HEK293T (cell line): ENCODE results near the gene KRT10.

Experiments used
- CTCF ChIA-PET: fragments of 350-600 bp; formaldehyde crosslinking; extraction: SDS; loops from one replicate; lab custom pipeline; 2021; ENCODE audit warnings: antibody characterized with exemption, inconsistent platforms; lab: Yijun Ruan, JAX
- POLR2A ChIA-PET: fragments of 350-600 bp; formaldehyde crosslinking; extraction: SDS; loops from one replicate; lab custom pipeline; 2020; ENCODE audit warnings: antibody characterized with exemption, inconsistent platforms; lab: Yijun Ruan, JAX
- DNase-seq: peaks from one replicate; pipeline ENCODE4 v3.0.0; 2012; ENCODE audit warnings: mixed read lengths; ENCODE audit errors: extremely low spot score
- ARNT ChIP-seq: fragments of 450-650 bp; IDR thresholded peaks from 2 replicates; pipeline ENCODE4 v1.6.1; 2017; ENCODE audit warnings: mild to moderate bottlenecking
- BHLHE40 ChIP-seq: fragments of 450-650 bp; IDR thresholded peaks from 2 replicates; pipeline ENCODE4 v1.6.1; 2016; ENCODE audit warnings: mild to moderate bottlenecking, moderate library complexity, borderline replicate concordance
- CTBP1 ChIP-seq: fragments of 450-650 bp; IDR thresholded peaks from 2 replicates; pipeline ENCODE4 v1.6.1; 2016; ENCODE audit warnings: borderline replicate concordance
- ELF4 ChIP-seq: fragments of 450-650 bp; IDR thresholded peaks from 2 replicates; pipeline ENCODE4 v1.6.1; 2017; ENCODE audit warnings: antibody characterized with exemption
- FOXA1 ChIP-seq: fragments of 450-650 bp; IDR thresholded peaks from 2 replicates; pipeline ENCODE4 v1.6.1; 2016; ENCODE audit warnings: mild to moderate bottlenecking
- FOXK2 ChIP-seq: fragments of 450-650 bp; IDR thresholded peaks from 2 replicates; pipeline ENCODE4 v1.6.1; 2016; ENCODE audit warnings: mild to moderate bottlenecking
- FOXM1 ChIP-seq: fragments of 450-650 bp; IDR thresholded peaks from 2 replicates; pipeline ENCODE4 v1.6.1; 2017; ENCODE audit warnings: mild to moderate bottlenecking, borderline replicate concordance
- HDGF ChIP-seq: fragments of 450-650 bp; IDR thresholded peaks from 2 replicates; pipeline ENCODE4 v1.6.1; 2017; ENCODE audit warnings: antibody characterized with exemption, borderline replicate concordance
- L3MBTL2 ChIP-seq: fragments of 450-650 bp; conservative IDR thresholded peaks from 2 replicates; pipeline ENCODE4 v1.6.1; 2016; ENCODE audit warnings: mild to moderate bottlenecking
- LEF1 ChIP-seq: fragments of 450-650 bp; IDR thresholded peaks from 2 replicates; pipeline ENCODE4 v1.6.1; 2017; ENCODE audit warnings: mild to moderate bottlenecking, borderline replicate concordance
- NFRKB ChIP-seq: fragments of 450-650 bp; IDR thresholded peaks from 2 replicates; pipeline ENCODE4 v1.6.1; 2016; ENCODE audit warnings: mild to moderate bottlenecking, moderate library complexity
- SP1 ChIP-seq: fragments of 450-650 bp; IDR thresholded peaks from 2 replicates; pipeline ENCODE4 v1.6.1; 2017
- SUZ12 ChIP-seq: fragments of 450-650 bp; IDR thresholded peaks from 2 replicates; pipeline ENCODE4 v1.6.1; 2016; ENCODE audit warnings: mild to moderate bottlenecking
- TARDBP ChIP-seq: fragments of 450-650 bp; IDR thresholded peaks from 2 replicates; pipeline ENCODE4 v1.6.1; 2016
- ZNF384 ChIP-seq: fragments of 450-650 bp; IDR thresholded peaks from 2 replicates; pipeline ENCODE4 v1.6.1; 2016
- TF ChIP-seq, protein P1 (sequence below): fragments of 450-650 bp; IDR thresholded peaks from 2 replicates; pipeline ENCODE4 v1.6.1; 2016

Gene KRT10

DNA sequence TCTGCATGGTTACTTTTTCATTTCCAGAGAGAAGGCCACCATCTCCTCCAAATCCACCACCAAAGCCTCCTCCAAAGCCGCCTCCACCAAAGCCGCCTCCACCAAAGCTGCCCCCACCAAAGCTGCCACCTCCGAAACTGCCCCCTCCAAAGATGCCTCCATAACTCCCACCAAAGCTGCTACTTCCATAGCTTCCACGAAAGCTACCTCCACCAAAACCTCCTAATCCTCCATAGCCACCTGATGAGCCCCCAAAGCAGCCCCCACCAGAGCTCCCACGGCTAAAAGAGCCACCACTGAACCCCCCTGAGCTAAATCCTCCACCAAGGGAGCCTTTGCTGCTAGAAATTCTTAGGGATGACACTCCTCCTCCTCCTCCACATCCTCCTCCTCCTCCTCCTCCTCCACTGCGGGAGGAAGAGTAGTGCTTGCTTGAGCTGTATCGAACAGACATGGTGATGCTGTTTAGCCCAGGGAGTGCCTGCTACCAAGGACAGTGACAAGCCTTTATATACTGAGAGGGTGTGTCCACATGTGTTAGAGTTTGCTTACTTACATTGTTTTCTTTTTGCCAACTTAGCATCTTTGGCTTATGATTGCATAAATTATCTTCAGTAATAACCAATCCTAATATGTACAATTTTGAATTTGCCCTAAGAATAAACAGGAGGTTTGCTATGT lies at the start of gene KRT10:
TSS of gene KRT10 (minus strand) at position 483 of the 681 bp plus-strand sequence. CDS start at position 454, 29 bp downstream.
- TF ChIP-seq SUZ12 (no peak), FOXM1 (no peak), CTBP1 (no peak), NFRKB (no peak), HDGF (no peak), ZNF384 (no peak), FOXA1 (no peak), FOXK2 (no peak)
- TF ChIP-seq, protein P1, sequence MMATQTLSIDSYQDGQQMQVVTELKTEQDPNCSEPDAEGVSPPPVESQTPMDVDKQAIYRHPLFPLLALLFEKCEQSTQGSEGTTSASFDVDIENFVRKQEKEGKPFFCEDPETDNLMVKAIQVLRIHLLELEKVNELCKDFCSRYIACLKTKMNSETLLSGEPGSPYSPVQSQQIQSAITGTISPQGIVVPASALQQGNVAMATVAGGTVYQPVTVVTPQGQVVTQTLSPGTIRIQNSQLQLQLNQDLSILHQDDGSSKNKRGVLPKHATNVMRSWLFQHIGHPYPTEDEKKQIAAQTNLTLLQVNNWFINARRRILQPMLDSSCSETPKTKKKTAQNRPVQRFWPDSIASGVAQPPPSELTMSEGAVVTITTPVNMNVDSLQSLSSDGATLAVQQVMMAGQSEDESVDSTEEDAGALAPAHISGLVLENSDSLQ: no peak
- ChIA-PET CTCF (interaction anchor here (0.6 to 1.2 kb wide), 3 partner anchors 27 to 727 kb away, joined by 3 to 4 read pairs (median 3); no protein-coding TSS in a partner anchor), POLR2A (interaction anchor here (0.7 to 1.2 kb wide), 2 partner anchors 722 to 866 kb away, joined by 3 read pairs; partner anchors contain the start of gene EIF1)
- DNase-seq: no peak

DNA sequence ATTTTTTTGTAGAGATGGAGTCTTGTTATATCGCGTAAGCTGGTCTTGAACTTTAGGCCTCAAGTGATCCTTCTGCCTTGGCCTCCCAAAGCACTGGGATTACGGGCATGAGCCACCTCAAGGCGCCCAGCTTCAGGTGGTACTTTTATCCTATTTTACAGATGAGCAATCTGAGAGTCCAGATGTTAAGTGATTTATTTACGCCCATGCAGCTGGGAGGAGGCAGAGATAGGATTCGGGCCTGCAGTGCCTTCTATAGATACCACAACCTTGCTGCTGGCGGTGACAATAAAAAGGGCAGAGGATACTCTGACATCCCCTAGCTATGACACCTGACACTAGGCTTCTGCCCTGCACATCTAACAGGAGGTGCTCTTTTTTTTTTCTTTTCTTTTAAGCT lies 48.9 kb upstream of the KRT10 start:
- ChIA-PET CTCF (interaction anchor here (0.6 kb wide), 1 partner anchor 720 kb away, joined by 3 read pairs; no protein-coding TSS in a partner anchor), POLR2A (no interaction called here)
- no peak for TF ChIP-seq ELF4
- TF ChIP-seq L3MBTL2: no peak
- no peak for TF ChIP-seq FOXK2
- DNase-seq: no peak

DNA sequence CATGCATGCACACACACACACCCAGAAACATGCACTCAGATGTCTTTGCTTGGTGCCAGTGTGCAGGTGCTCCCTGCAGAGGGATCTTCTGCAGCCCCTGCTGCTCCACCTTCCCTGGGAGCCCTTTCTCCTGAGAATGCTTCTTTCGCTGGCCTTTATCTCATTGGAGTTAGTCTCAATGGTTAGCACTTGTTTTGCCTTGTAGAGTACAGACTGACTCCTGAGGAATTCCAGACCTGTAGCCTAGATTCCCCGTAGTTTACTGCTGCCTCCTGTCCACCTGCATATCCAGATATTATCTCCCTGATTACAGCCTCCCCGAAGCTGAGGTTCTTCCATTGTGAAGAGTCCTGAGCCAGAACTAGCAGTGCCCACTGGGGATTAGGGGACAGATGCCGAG lies 47.7 kb upstream of the KRT10 start:
- ChIA-PET CTCF (no interaction called here), POLR2A (no interaction called here)
- TF ChIP-seq TARDBP (no peak), L3MBTL2 (no peak), ZNF384 (no peak), FOXM1 (no peak), CTBP1 (no peak), SP1 (no peak), FOXK2 (no peak), FOXA1 (no peak)
- TF ChIP-seq, protein P1: no peak
- no peak for DNase-seq

DNA sequence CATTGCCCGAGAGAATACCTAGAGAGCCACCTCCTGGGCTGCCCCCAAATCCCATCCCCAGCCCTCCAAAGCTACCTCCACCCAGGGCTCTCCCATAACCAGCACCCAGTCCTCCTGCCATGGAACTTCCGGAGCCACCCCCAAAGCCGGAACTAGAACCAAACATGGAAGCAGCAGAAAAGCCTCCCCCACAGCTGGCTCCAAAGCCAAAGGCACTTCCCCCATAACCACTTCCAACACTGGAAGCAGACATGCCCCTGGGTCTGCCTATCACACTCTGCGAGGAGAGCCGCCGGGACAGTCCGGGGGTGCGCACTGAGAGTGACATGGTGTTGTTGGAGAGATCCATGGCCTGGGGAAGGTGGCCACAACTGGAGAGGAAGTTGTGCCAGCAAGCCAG lies 44.4 kb upstream of the KRT10 start, which contains the start of gene KRT12:
TSS of gene KRT12 (minus strand) at position 386 of the 400 bp plus-strand sequence. CDS start at position 349, 37 bp downstream.
- CTCF ChIA-PET: interaction anchor here (0.6 to 0.8 kb wide), 2 partner anchors 69 to 682 kb away, joined by 3 read pairs; no protein-coding TSS in a partner anchor
- POLR2A ChIA-PET: no interaction called here
- TF ChIP-seq FOXA1 (no peak), FOXK2 (no peak), NFRKB (no peak), BHLHE40 (no peak), ARNT (no peak), ELF4 (no peak), HDGF (no peak), TARDBP (no peak), SP1 (no peak), LEF1 (no peak), L3MBTL2 (no peak), FOXM1 (no peak), CTBP1 (no peak), ZNF384 (no peak), SUZ12 (no peak)
- TF ChIP-seq, protein P1: no peak
- no peak for DNase-seq

DNA sequence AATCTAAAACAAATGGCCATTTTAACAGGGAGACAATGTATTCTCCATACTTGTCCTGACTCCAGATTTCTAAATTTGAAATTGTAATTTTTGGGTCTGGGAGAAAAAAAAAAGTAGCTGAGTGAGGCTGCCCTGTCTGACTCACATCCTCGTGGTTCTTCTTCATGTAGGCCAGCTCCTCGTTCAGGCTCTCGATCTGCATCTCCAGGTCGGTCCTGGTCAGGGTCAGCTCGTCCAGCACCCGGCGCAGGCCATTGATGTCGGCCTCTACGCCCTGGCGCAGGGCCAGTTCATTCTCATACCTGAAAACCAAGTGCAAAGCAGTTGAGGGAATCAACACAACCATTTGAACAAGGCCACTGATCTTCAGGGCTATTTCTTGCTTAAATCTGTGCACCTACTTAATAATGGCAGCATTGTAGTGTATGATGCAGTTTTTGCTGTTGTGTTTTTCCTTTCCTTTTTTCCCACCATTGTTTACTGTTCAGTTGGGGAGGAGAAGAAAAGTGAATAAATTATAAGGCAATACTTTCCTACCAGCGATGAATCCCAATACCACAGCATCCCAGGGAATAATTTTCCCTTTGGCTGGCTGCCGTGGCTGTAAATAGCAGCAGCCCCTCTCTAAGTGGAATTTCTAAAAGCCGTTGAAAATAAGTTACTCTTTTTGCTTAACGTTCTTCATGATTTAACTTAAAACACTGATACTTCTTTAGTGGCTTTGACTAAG lies 42.4 kb upstream of the KRT10 start:
- ChIA-PET POLR2A (interaction anchor here (0.6 kb wide), 1 partner anchor 765 kb away, joined by 3 read pairs; no protein-coding TSS in a partner anchor), CTCF (no interaction called here)
- no peak for DNase-seq

More for the DNA sequence above, 42.4 kb upstream of the KRT10 start:
- no peak for TF ChIP-seq ELF4
- TF ChIP-seq, protein P1: no peak
- no peak for TF ChIP-seq ARNT
- TF ChIP-seq CTBP1: no peak
- TF ChIP-seq FOXK2: no peak
- TF ChIP-seq FOXM1: no peak
- TF ChIP-seq TARDBP: no peak
- TF ChIP-seq LEF1: no peak
- TF ChIP-seq FOXA1: no peak
- TF ChIP-seq BHLHE40: no peak
- no peak for TF ChIP-seq HDGF
- TF ChIP-seq SP1: no peak
- no peak for TF ChIP-seq NFRKB
- no peak for TF ChIP-seq L3MBTL2
- no peak for TF ChIP-seq SUZ12
- TF ChIP-seq ZNF384: no peak
